GM12872 (cell line): ENCODE measurements around the gene RTN4RL2.

Experiments
- TF ChIP-seq, protein P1 (sequence below): IDR thresholded peaks from 3 replicates; pipeline ENCODE4 v1.5.1; 2011; ENCODE audit warnings: low read depth, mild to moderate bottlenecking, low read length, moderate library complexity; ENCODE audit not compliant: insufficient read depth

The RTN4RL2 gene

GRCh38 chr11:57460022-57460757, at the start of gene RTN4RL2:
RTN4RL2 (plus strand) TSS chr11:57460528; CDS start chr11:57460866, 338 bp downstream.
- TF ChIP-seq, protein P1, sequence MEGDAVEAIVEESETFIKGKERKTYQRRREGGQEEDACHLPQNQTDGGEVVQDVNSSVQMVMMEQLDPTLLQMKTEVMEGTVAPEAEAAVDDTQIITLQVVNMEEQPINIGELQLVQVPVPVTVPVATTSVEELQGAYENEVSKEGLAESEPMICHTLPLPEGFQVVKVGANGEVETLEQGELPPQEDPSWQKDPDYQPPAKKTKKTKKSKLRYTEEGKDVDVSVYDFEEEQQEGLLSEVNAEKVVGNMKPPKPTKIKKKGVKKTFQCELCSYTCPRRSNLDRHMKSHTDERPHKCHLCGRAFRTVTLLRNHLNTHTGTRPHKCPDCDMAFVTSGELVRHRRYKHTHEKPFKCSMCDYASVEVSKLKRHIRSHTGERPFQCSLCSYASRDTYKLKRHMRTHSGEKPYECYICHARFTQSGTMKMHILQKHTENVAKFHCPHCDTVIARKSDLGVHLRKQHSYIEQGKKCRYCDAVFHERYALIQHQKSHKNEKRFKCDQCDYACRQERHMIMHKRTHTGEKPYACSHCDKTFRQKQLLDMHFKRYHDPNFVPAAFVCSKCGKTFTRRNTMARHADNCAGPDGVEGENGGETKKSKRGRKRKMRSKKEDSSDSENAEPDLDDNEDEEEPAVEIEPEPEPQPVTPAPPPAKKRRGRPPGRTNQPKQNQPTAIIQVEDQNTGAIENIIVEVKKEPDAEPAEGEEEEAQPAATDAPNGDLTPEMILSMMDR, result peak; percentile 60; the same call in 2 of the 3 replicates

DNA sequence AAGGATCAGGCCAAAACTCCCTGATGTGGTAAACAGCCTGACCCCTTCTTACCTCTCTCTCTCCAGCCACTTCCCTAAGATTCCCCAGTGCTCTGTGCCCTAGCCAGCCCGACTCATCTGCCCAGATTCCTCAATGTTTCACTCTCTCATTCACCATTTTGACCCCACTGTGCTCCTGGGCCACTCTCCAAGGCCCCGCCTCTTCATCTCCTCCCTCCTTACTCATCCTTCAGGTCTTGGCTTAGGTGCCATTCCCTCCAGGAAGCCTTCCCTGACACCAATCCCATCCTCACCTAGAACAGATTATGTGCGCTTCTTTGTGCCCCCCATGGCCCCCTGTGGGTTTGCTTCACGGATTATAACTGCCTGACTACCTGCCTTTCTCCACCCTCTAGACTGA, 46.6 kb upstream of the RTN4RL2 start:
- TF ChIP-seq, protein P1, result no peak

GRCh38 chr11:57414612-57415212, 45.6 kb upstream of the RTN4RL2 start:
- TF ChIP-seq, protein P1, result no peak

DNA sequence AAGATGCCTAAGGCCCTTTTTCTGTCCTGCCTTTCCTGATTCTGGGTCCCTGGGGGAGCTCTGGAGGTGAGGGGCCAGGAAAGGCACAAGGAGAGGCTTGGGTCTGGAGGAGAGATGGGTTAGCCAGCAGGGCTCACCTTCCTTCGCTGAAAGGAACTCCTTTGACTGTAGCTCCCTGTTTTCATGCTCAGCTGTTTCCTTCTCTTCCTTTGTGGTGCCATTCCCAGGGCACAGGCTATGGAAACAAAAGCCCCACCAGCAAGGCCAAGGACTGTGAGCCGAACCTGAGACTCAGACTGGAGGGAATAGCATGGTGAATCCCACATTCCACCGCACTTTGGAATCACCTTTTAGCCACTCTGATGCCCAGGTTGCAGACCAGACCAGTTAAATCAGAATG, 43.9 kb upstream of the RTN4RL2 start:
- TF ChIP-seq, protein P1, result no peak

GRCh38 chr11:57417056-57417455, 43.3 kb upstream of the RTN4RL2 start:
- TF ChIP-seq, protein P1, result no peak

GRCh38 chr11:57418131-57418530, 42.2 kb upstream of the RTN4RL2 start:
- TF ChIP-seq, protein P1, result no peak

DNA sequence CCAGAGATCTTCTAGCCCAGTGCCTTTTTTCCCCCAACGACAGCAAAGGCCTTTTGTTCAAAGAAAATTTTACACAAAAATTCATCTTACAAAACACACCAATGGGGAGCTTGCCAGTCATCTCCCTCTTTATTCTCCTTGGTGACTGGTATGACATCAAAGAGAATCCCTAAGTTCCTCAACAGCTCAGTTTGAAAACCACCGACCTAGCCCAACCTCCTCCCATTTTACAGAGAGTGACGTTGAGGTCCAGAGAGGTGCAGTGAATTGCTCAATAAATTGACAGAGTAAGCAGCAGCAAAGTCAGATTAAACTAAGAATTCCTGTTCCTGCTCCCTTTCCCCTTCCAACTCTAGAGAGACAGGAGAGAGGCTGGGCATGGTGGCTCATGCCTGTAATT, 41.2 kb upstream of the RTN4RL2 start:
- TF ChIP-seq, protein P1, result no peak
